ENCODE data around the gene CABLES1.

Gene CABLES1

DNA sequence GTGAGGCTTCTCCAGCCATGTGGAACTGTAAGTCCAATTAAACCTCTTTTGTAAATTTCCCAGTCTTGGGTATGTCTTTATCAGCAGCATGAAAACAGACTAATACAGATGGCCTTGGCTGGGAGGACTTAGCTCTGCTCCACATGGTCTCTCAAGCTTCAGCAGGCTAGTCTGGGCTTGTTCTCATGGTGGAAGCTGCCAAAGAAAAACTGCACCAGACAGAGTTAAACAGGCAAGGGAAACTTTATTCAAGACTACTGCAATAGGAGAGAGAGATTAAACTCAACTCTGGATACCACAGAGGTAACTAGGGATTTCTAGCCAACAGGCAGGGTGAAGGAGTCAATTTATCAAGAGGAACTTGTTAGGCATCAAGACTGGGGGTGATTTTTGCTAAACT, 142.1 kb downstream of the CABLES1 start:
- no peaks in the 10 kb centered on the region for H3K9me3 ChIP-seq (ENCODE audit: insufficient read depth, low read length)

DNA sequence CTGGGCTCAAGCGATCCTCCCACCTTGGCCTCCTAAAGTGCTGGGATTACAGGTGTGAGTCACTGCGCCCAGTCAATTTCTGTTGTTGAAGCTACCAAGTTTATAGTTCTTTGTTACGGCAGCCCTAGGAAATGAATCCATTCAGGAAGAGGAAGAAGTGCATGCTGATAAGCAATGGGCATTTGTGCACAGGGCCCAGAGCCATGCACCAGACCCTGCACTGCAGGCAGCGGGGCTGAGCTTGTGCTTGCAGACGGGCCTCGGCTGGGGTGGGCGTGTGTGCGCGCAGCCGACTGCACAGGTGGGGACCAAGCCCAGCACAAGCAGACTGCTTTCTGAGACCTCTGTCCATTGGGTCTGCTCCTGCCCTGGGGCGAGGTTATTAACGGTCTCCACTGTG, 144.6 kb downstream of the CABLES1 start:
- no peak overlapping the region for H3K27ac ChIP-seq (ENCODE audit: low read depth, low read length)
- H2AFZ ChIP-seq (ENCODE audit: low read depth, low read length, severe bottlenecking) = no peak overlapping the region
- H3K79me2 ChIP-seq (ENCODE audit: insufficient read depth, low read length) = no peaks in the 10 kb centered on the region
- H3K9me2 ChIP-seq (replicated peaks; ENCODE audit: insufficient read depth, low read length) = no peaks in the 10 kb centered on the region
- no peaks in the 10 kb centered on the region for H3K27me3 ChIP-seq (ENCODE audit: low read length)
- H3K4me3 ChIP-seq (ENCODE audit: insufficient read depth, low read length, poor library complexity, severe bottlenecking) = no peak overlapping the region
- no peak overlapping the region for H3K4me2 ChIP-seq (ENCODE audit: low read depth, low read length, poor library complexity, severe bottlenecking)
- H3K9me3 ChIP-seq (ENCODE audit: insufficient read depth, low read length) = no peaks in the 10 kb centered on the region
- H4K20me1 ChIP-seq (ENCODE audit: low read depth, low read length) = no peaks in the 10 kb centered on the region
- no peaks in the 10 kb centered on the region for H3K36me3 ChIP-seq (ENCODE audit: low read length)
- no peak overlapping the region for H3K9ac ChIP-seq (ENCODE audit: low read length)
- H3F3A ChIP-seq (ENCODE audit: insufficient read depth) = no peaks in the 10 kb centered on the region
- TF ChIP-seq, protein P1, sequence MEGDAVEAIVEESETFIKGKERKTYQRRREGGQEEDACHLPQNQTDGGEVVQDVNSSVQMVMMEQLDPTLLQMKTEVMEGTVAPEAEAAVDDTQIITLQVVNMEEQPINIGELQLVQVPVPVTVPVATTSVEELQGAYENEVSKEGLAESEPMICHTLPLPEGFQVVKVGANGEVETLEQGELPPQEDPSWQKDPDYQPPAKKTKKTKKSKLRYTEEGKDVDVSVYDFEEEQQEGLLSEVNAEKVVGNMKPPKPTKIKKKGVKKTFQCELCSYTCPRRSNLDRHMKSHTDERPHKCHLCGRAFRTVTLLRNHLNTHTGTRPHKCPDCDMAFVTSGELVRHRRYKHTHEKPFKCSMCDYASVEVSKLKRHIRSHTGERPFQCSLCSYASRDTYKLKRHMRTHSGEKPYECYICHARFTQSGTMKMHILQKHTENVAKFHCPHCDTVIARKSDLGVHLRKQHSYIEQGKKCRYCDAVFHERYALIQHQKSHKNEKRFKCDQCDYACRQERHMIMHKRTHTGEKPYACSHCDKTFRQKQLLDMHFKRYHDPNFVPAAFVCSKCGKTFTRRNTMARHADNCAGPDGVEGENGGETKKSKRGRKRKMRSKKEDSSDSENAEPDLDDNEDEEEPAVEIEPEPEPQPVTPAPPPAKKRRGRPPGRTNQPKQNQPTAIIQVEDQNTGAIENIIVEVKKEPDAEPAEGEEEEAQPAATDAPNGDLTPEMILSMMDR (IDR thresholded peaks at IDR 0.05; ENCODE audit: insufficient read depth, low read length, poor library complexity, severe bottlenecking) = no peak
- no peak for TF ChIP-seq EZH2phosphoT487 (conservative IDR thresholded peaks at IDR 0.05; ENCODE audit: low read length)

More for the DNA sequence above, 142.1 kb downstream of the CABLES1 start:
- H3K79me2 ChIP-seq (ENCODE audit: insufficient read depth, low read length) = no peaks in the 10 kb centered on the region
- H3K9me2 ChIP-seq (replicated peaks; ENCODE audit: insufficient read depth, low read length) = no peaks in the 10 kb centered on the region
- H3F3A ChIP-seq (ENCODE audit: insufficient read depth) = no peaks in the 10 kb centered on the region
- H3K4me3 ChIP-seq (ENCODE audit: insufficient read depth, low read length, poor library complexity, severe bottlenecking) = no peak overlapping the region
- no peaks in the 10 kb centered on the region for H3K27me3 ChIP-seq (ENCODE audit: low read length)
- H4K20me1 ChIP-seq (ENCODE audit: low read depth, low read length) = no peaks in the 10 kb centered on the region
- TF ChIP-seq, protein P1 (IDR thresholded peaks at IDR 0.05; ENCODE audit: insufficient read depth, low read length, poor library complexity, severe bottlenecking) = no peak
- no peak for TF ChIP-seq EZH2phosphoT487 (conservative IDR thresholded peaks at IDR 0.05; ENCODE audit: low read length)
- no peaks in the 10 kb centered on the region for H3K36me3 ChIP-seq (ENCODE audit: low read length)
- H3K4me2 ChIP-seq (ENCODE audit: low read depth, low read length, poor library complexity, severe bottlenecking) = no peak overlapping the region
- no peak overlapping the region for H3K9ac ChIP-seq (ENCODE audit: low read length)
- no peak overlapping the region for H2AFZ ChIP-seq (ENCODE audit: low read depth, low read length, severe bottlenecking)
- no peak overlapping the region for H3K27ac ChIP-seq (ENCODE audit: low read depth, low read length)

DNA sequence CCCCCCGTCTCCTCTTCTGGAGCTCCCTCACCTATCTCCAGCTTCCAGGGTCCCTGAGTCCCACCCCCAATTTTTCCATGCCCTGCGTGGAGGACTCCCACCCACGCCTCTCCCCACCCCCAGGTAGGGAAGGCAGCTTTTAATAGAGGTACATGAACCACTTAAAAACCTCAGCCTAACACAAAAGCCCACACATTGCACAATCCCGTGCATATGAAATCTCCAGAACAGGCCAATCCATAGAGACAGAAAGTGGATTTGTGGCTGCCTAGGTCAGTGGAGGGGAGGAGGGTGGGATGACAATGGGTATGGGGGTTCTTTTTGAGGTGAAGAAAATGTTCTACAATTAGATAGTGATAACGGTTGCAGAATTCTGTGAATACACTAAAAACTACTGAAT, 145.6 kb downstream of the CABLES1 start:
- TF ChIP-seq, protein P1 (IDR thresholded peaks at IDR 0.05; ENCODE audit: insufficient read depth, low read length, poor library complexity, severe bottlenecking) = no peak
- no peak for TF ChIP-seq EZH2phosphoT487 (conservative IDR thresholded peaks at IDR 0.05; ENCODE audit: low read length)
- Histone ChIP-seq H3K27me3 (ENCODE audit: low read length) (no peaks in the 10 kb centered on the region), H3K27ac (ENCODE audit: low read depth, low read length) (no peak overlapping the region), H3K9me3 (ENCODE audit: insufficient read depth, low read length) (no peaks in the 10 kb centered on the region), H3K9ac (ENCODE audit: low read length) (no peak overlapping the region), H3F3A (ENCODE audit: insufficient read depth) (no peaks in the 10 kb centered on the region), H3K79me2 (ENCODE audit: insufficient read depth, low read length) (no peaks in the 10 kb centered on the region), H3K9me2 (replicated peaks; ENCODE audit: insufficient read depth, low read length) (no peaks in the 10 kb centered on the region), H2AFZ (ENCODE audit: low read depth, low read length, severe bottlenecking) (no peak overlapping the region), H3K36me3 (ENCODE audit: low read length) (no peaks in the 10 kb centered on the region), H3K4me2 (ENCODE audit: low read depth, low read length, poor library complexity, severe bottlenecking) (no peak overlapping the region), H3K4me3 (ENCODE audit: insufficient read depth, low read length, poor library complexity, severe bottlenecking) (no peak overlapping the region), H4K20me1 (ENCODE audit: low read depth, low read length) (no peaks in the 10 kb centered on the region)

All from SU-DHL-6 (cell line).